SKM-1 treated with dmso at 0.1 percent for 144 hours (cell line): ENCODE data around the gene BTNL8.
"Not testable (repeated sequence)": the region's sequence is repeated elsewhere in the genome, so short reads cannot be mapped to it uniquely, and the experiment has no call there.

Experiments
- DNase-seq: peaks from one replicate; lab custom pipeline; 2025; ENCODE audit not compliant: unreplicated experiment; lab: John Stamatoyannopoulos, UW

BTNL8 gene

DNA sequence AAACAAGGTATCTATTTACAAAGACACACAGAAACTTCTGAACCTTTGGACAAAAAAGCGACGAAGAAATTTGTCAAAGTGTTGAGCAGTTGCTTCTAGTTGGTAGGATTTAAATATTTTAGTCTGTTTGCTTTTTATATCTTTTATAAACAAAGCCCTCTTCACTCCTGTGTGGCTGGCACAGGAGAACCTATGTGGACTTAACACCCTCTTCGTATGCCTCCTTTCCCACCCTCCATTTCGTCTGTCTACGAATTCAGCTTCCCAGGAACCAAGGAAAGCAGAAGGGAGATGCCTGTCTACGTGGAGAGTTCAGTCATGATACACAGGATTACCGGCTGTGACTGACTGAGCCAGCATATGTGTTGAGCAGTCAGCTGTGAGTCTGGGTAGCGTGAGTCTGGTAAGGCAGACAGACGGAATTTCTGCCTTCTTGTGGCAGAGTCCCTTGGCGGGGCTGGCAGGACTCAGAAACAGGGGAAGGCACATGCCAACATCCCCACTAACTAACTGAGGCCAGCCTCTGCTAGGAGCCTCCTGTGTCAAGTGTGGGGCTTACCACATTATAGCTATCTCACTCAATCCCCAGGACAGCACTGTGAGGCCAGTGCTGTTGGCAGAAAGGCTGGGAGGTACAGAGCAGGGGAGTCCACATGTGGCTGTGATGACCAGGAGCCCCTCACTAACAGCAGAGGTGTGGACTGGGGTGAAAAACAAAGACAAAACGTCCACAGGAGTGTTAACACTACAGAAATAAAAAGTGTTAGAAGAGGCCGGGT is 24.0 kb upstream of the BTNL8 start:
- no peak for DNase-seq

DNA sequence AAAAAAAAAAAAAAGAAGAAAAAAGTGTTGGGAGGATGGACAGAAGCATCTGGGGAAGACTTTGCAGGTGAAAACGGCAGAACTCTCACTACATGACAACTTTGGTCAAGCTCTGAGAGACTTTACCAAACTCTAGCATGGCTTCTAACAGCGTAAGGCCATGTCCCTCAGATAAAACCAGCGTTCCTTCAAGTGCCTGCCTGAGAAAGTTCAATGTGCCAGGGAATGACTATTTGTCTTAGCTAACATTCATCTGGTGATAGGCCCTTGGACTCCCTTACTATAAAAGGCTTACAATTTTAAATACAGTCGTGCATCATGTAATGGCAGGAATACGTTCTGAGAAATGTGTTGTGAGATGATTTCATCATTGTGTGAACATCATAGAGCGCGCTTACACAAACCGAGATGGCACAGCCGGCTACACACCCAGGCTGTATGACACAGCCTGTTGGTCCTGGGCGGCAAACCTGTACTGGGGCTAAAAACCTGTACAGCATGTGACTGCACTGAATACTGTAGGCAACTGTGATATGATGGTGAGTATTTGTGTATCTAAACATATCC is 23.0 kb upstream of the BTNL8 start:
- no peak for DNase-seq

DNA sequence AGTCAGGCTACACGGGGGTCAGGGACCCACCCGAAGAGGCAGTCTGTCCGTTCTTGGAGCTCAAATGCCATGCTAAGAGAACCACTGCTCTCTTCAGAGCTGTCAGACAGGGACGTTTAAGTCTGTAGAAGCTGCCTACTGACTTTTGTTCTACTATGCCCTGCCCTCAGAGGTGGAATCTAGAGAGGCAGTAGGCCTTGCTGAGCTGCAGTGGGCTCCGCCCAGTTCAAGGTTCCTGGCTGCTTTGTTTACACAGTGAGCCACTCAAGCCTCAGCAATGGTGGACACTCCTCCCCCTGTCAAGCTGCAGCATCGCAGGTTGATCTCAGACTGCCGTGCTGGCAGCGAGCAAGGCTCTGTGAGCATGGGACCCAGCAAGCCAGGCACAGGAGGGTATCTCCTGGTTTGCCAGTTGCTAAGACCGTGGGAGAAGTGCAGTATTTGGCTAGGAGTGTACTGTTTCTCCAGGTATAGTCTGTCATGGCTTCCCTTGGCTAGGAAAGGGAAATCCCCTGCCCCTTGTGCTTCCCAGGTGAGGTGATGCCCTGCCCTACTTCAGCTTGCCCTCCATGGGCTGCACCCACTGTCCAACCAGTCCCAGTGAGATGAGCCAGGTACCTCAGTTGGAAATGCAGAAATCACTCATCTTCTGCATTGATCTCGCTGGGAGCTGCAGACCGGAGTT is 13.0 kb upstream of the BTNL8 start:
- not testable (repeated sequence) for DNase-seq

GRCh38 chr5:180889381-180889780 is 9.6 kb upstream of the BTNL8 start:
- DNase-seq = peak; percentile 15

DNA sequence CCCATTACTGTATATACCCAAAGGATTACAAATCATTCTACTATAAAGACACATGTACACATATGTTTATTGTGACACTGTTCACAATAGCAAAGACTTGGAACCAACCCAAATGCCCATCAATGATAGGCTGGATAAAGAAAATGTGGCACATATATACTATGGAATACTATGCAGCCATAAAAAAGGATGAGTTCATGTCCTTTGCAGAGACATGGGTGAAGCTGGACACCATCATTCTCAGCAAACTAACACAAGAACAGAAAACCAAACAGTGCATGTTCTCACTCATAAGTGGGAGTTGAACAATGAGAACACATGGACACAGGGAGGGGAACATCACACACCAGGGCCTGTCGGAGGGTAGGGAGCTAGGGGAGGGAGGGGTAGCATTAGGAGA is 3.6 kb upstream of the BTNL8 start:
- DNase-seq = not testable (repeated sequence)

- no peak for DNase-seq
Measured at GRCh38 chr5:180900178-180900577, 1.2 kb downstream of the BTNL8 start.

DNA sequence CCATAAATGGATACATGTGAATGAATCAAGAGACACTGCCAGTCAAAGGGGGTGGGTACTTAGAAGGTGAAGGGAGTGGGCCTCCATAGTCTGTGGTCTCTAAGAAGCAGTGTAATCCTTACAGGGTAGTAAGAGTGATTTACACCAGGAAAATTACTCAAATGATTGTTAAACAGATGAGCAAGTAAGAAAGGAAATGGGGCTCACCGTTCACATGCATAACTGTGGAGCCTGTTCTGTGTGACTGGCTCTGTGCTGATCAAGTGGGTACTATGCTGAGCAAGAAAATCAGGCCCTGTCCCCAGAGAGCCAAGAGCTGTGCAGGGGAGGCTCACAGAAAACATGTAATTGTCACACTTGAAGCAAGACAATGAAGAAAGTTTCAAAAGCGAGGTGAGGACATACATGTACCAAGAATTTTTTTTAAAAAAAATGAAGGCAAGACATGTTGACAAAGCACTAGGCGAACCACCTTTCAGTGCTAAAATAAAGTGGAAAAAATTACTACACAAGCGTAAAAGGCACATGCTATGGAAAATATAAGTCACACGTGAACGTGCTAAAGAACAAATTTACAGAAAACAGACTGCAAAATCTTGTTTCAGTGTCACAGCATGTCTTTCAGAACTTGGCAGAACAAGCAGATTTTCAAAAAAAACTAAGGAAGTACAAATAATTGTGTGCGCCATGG is 2.5 kb downstream of the BTNL8 start:
- no peak for DNase-seq

DNA sequence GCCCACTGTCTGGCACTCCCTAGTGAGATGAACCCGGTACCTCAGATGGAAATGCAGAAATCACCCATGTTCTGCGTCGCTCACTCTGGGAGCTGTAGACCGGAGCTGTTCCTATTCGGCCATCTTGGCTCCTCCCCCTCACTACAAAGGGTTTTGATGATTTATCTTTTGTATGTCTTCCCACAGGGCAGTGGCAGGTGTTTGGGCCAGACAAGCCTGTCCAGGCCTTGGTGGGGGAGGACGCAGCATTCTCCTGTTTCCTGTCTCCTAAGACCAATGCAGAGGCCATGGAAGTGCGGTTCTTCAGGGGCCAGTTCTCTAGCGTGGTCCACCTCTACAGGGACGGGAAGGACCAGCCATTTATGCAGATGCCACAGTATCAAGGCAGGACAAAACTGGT is 9.4 kb downstream of the BTNL8 start:
- DNase-seq = no peak

DNA sequence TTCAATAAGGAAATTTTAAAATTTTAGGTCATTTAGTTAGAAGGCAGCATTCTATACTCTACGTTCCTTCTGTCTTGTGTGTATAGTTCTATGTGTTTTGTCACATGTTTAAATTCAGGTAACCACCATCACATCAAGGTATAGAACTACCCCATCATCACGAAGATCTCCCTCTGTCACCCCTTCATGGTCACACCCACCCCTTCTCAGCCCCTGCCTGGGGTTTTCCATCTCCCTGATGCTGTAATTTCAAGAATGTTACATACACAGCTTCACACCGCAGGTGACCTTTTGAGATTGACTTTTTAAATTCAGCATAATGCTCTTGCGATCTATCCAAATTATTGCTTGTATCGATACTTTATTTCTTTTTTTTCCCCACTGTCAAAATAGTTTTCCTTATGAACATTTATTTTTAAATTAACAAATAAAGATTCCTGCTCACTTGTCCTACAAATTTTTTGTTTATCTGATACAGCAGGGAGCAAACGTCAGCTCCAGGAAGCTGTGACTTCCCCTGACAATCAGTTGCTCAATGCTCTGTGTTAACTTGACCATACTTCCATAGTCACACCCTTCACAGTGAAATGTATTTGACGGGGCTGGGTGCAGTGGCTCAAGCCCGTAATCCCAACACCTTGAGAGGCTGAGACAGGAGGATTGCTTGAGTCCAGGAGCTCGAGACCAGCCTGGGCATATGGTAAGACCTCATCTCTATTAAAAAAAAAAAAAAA is 10.2 kb downstream of the BTNL8 start:
- peak; percentile 68 for DNase-seq

- no peak for DNase-seq
Measured at GRCh38 chr5:180909782-180910181, 10.8 kb downstream of the BTNL8 start.

- DNase-seq = no peak
Measured at GRCh38 chr5:180910182-180910581, 11.2 kb downstream of the BTNL8 start.

DNA sequence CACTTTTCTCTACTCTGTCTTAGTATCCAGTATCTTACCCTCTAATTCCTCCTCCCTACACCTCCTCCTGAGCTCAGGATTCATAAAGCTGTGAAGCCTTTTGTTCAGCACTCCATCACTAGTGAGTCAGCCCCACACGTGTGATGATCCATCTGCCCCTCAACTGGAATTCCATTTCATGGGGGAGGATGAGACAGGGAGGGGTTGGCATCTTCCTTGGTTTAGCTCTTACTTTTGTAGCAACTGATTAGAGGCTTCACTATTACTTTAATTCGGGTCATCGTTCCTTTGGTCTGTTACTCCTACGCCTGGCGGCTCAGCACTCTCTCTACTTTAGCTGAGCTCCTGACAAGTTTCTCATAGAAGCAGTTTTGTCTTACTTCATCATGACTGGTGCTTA is 11.8 kb downstream of the BTNL8 start:
- no peak for DNase-seq

GRCh38 chr5:180914646-180915045 is 15.7 kb downstream of the BTNL8 start:
- DNase-seq = no peak

DNA sequence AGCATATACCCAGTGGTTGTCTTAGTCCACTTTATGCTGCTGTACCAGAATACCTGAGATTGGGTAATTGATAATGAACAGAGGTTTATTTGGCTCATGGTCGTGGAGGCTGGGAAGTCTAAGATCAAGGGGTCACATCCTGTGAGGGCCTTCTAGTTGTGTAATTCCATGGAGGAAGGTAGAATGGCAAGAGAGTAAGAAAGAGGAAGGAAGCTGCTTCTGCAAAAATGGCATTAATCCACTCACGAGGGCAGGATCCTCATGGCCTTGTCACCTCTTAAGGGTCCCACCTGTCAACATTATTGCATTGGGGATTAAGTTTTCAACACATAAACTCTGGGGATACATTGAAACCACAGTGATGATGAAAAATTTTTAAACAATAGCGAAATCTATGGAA is 17.0 kb downstream of the BTNL8 start:
- DNase-seq = peak; percentile 78

- DNase-seq = no peak
Measured at GRCh38 chr5:180918380-180918779, 19.4 kb downstream of the BTNL8 start.

- no peak for DNase-seq
Measured at GRCh38 chr5:180920710-180921109, 21.8 kb downstream of the BTNL8 start.

- DNase-seq = no peak
Measured at GRCh38 chr5:180922932-180923331, 24.0 kb downstream of the BTNL8 start.

DNA sequence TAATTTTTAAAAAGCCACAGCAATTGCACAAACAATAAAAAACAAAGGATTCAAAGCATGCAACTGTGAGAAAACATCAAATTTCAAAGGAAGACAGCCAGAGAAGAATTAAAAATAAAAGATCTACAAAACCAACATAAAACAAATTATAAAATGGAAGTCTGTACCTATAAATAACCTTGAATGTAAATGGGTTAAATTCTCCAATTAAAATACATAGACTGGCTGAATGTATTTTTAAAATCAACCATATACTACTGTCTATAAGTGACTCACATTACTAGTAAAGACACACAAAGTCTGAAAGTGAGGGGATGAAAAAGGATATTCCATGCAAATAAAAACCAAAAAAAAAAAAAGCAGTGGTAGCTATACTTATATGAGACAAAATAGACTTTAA is 33.7 kb downstream of the BTNL8 start:
- DNase-seq = no peak

GRCh38 chr5:180935203-180935602 is 36.2 kb downstream of the BTNL8 start:
- DNase-seq = no peak

DNA sequence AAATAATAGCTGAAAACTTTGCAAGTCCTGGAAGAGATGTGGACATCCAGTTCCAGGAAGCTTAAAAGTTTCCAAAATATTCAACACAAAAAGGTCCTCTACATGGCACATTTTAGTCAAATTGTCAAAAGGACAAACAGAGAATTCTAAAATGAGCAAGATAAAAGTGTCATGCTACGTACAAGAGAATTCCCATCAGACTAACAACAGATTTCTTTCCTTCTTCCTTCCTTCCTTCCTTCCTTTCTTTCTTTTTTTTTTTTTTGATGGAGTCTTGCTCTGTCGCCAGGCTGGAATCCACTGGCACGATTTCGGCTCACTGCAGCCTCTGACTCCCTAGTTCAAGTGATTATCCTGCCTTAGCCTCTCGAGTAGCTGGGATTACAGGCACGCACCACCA is 39.3 kb downstream of the BTNL8 start:
- no peak for DNase-seq

DNA sequence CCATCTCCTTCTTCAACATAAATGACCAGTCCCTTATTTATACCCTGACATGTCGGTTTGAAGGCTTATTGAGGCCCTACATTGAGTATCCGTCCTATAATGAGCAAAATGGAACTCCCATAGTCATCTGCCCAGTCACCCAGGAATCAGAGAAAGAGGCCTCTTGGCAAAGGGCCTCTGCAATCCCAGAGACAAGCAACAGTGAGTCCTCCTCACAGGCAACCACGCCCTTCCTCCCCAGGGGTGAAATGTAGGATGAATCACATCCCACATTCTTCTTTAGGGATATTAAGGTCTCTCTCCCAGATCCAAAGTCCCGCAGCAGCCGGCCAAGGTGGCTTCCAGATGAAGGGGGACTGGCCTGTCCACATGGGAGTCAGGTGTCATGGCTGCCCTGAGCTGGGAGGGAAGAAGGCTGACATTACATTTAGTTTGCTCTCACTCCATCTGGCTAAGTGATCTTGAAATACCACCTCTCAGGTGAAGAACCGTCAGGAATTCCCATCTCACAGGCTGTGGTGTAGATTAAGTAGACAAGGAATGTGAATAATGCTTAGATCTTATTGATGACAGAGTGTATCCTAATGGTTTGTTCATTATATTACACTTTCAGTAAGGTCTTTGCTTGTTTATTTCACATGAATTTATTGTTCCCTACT is 51.5 kb downstream of the BTNL8 start:
- no peak for DNase-seq
